Endothelial cell of umbilical vein (primary cell): ENCODE results near the gene NEU3.

Experiments
- EZH2 ChIP-seq: IDR thresholded peaks from 2 replicates; pipeline ENCODE4 v1.6.1; 2012; ENCODE audit warnings: borderline replicate concordance, low read depth, mild to moderate bottlenecking, moderate library complexity, low read length, inconsistent platforms; ENCODE audit not compliant: severe bottlenecking
- POLR2AphosphoS5 ChIP-seq: IDR thresholded peaks from 2 replicates; pipeline ENCODE4 v1.6.1; 2012; ENCODE audit warnings: low read depth, mild to moderate bottlenecking, control low read depth, low read length, moderate library complexity; ENCODE audit not compliant: insufficient read depth
- TF ChIP-seq, protein P1 (sequence below), 2 donors: IDR thresholded peaks; 1 replicate in 1 of 2; 2 replicates in 1 of 2; pipeline ENCODE4 v1.5.1; 2011; ENCODE audit warnings: low read length in 2 of 2, mild to moderate bottlenecking in 2 of 2, moderate library complexity in 2 of 2, control low read depth in 1 of 2, inconsistent platforms in 1 of 2, low read depth in 1 of 2; ENCODE audit not compliant: insufficient read depth in 1 of 2; ENCODE audit errors: extremely low read depth in 1 of 2

DNA sequence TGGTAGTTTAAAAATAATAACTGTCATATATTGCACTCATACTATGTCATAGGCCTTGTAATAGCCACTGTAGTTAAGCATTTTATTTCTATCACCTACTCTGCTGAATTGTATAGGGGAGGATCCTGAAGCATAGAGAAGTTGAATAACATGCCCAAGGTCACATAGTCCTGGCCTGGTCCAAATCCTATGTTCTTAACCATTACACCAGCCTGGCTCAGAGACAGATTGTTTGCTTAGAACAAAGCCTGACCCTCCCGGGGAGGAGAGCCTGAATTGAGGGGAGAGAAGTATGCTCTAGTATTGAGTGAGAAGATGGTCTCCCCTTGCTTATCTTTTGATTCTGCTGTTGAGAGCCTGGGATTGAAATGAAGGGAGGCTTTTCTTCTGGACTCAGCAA is 2.2 kb downstream of the NEU3 start:
- TF ChIP-seq, protein P1, sequence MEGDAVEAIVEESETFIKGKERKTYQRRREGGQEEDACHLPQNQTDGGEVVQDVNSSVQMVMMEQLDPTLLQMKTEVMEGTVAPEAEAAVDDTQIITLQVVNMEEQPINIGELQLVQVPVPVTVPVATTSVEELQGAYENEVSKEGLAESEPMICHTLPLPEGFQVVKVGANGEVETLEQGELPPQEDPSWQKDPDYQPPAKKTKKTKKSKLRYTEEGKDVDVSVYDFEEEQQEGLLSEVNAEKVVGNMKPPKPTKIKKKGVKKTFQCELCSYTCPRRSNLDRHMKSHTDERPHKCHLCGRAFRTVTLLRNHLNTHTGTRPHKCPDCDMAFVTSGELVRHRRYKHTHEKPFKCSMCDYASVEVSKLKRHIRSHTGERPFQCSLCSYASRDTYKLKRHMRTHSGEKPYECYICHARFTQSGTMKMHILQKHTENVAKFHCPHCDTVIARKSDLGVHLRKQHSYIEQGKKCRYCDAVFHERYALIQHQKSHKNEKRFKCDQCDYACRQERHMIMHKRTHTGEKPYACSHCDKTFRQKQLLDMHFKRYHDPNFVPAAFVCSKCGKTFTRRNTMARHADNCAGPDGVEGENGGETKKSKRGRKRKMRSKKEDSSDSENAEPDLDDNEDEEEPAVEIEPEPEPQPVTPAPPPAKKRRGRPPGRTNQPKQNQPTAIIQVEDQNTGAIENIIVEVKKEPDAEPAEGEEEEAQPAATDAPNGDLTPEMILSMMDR (IDR thresholded peaks at IDR 0.05; ENCODE audit: extremely low read depth in 1 of 2, insufficient read depth in 1 of 2, low read depth in 1 of 2, low read length in 2 of 2), result no peak
- TF ChIP-seq EZH2 (no peak), POLR2AphosphoS5 (no peak)
